ENCODE measurements around the gene TKTL1.

TKTL1 gene

GRCh38 chrX:154310616-154311536 lies 15.3 kb downstream of the TKTL1 start:
- Histone ChIP-seq H3K27ac (ENCODE audit: low read depth, low read length) (no peak overlapping the region), H3K27me3 (ENCODE audit: insufficient read depth, low read length) (no peaks in the 10 kb centered on the region), H3K36me3 (ENCODE audit: insufficient read depth, low read length) (no peaks in the 10 kb centered on the region), H3K4me1 (ENCODE audit: insufficient read depth, low read length) (no peaks in the 10 kb centered on the region), H3K9ac (ENCODE audit: low read depth, low read length) (no peak overlapping the region), H3K4me3 (ENCODE audit: low read length) (no peak overlapping the region), H3K9me3 (ENCODE audit: insufficient read depth, low read depth, low read length) (no peaks in the 10 kb centered on the region)
- WGBS, result 81% methylated on average over 19 of the region's 19 CpGs

- Histone ChIP-seq H3K9me3 (ENCODE audit: insufficient read depth, low read depth, low read length) (no peaks in the 10 kb centered on the region), H3K9ac (ENCODE audit: low read depth, low read length) (no peak overlapping the region), H3K4me3 (ENCODE audit: low read length) (no peak overlapping the region), H3K4me1 (ENCODE audit: insufficient read depth, low read length) (no peaks in the 10 kb centered on the region), H3K27me3 (ENCODE audit: insufficient read depth, low read length) (no peaks in the 10 kb centered on the region), H3K36me3 (ENCODE audit: insufficient read depth, low read length) (no peaks in the 10 kb centered on the region), H3K27ac (ENCODE audit: low read depth, low read length) (no peak overlapping the region)
- 96% methylated on average over 7 of the region's 7 CpGs for WGBS
These were observed 16.5 kb downstream of the TKTL1 start for GRCh38 chrX:154312116-154312515.

- no peaks in the 10 kb centered on the region for H3K4me1 ChIP-seq (ENCODE audit: insufficient read depth, low read length)
- H3K4me3 ChIP-seq (ENCODE audit: low read length), result no peak overlapping the region
- H3K9me3 ChIP-seq (ENCODE audit: insufficient read depth, low read depth, low read length), result no peaks in the 10 kb centered on the region
- H3K9ac ChIP-seq (ENCODE audit: low read depth, low read length), result no peak overlapping the region
- WGBS, result 92% methylated on average over 5 of the region's 5 CpGs
- H3K27me3 ChIP-seq (ENCODE audit: insufficient read depth, low read length), result no peaks in the 10 kb centered on the region
- H3K36me3 ChIP-seq (ENCODE audit: insufficient read depth, low read length), result no peaks in the 10 kb centered on the region
- no peak overlapping the region for H3K27ac ChIP-seq (ENCODE audit: low read depth, low read length)
These were observed 17.6 kb downstream of the TKTL1 start for GRCh38 chrX:154313147-154313546.

DNA sequence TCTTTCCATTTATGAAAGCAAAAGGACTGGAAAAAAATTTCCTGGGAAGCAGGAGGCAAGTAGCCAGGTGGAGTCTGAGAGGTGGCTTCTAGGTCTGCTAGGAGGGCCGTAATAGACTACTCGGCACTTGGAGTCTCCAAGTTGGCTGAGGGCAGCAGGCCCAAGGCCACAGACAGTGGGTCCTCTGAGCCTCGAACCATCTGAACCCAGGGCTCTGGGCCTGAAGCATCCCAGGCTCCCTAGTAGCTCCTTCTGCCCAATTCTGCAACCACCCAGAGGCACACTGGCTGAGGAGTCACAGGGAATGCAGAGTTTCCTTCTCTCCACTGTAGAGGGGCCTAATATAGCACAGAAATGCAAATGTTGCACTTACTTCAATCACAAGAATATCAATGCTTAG lies 19.8 kb downstream of the TKTL1 start:
- no peak overlapping the region for H3K9ac ChIP-seq (ENCODE audit: low read depth, low read length)
- no peaks in the 10 kb centered on the region for H3K36me3 ChIP-seq (ENCODE audit: insufficient read depth, low read length)
- no peaks in the 10 kb centered on the region for H3K4me1 ChIP-seq (ENCODE audit: insufficient read depth, low read length)
- H3K27ac ChIP-seq (ENCODE audit: low read depth, low read length), result no peak overlapping the region
- H3K27me3 ChIP-seq (ENCODE audit: insufficient read depth, low read length), result no peaks in the 10 kb centered on the region
- no peaks in the 10 kb centered on the region for H3K9me3 ChIP-seq (ENCODE audit: insufficient read depth, low read depth, low read length)
- no peak overlapping the region for H3K4me3 ChIP-seq (ENCODE audit: low read length)
- WGBS, result 100% methylated on average over 3 of the region's 3 CpGs

DNA sequence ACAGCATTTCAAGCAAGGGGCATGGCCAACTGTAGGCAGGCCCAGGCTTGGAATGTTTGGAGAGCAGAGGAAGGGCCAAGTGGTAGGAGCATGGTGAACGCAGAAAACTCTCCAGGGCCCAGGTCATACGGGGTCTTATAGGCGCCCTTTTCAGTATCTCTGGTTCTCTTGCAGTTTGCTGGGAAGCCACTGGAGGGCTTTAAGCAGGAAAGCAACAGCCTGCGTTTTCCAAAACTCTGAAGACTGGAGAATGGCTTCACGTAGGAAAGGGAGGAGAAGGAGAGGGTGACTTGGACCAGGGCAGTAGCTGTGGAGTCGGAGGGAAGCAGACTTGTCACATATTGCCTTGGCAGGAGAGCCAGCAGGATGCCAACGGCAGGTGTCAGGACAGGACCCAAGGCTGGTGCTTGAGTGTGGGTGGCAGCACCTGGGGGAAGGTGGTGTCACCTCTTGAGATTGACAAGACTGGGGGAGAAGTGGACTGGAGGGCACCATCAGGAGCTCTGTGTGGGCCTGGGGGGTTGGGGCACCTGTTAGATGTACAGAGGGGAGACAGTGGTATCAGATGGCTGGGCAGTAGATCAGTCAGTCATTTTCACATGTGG lies 21.9 kb downstream of the TKTL1 start:
- no peak overlapping the region for H3K9ac ChIP-seq (ENCODE audit: low read depth, low read length)
- WGBS, result 37% methylated on average over 7 of the region's 7 CpGs
- no peak overlapping the region for H3K27ac ChIP-seq (ENCODE audit: low read depth, low read length)
- no peaks in the 10 kb centered on the region for H3K9me3 ChIP-seq (ENCODE audit: insufficient read depth, low read depth, low read length)
- no peak overlapping the region for H3K4me3 ChIP-seq (ENCODE audit: low read length)
- H3K4me1 ChIP-seq (ENCODE audit: insufficient read depth, low read length), result no peaks in the 10 kb centered on the region
- H3K36me3 ChIP-seq (ENCODE audit: insufficient read depth, low read length), result no peaks in the 10 kb centered on the region
- no peaks in the 10 kb centered on the region for H3K27me3 ChIP-seq (ENCODE audit: insufficient read depth, low read length)

DNA sequence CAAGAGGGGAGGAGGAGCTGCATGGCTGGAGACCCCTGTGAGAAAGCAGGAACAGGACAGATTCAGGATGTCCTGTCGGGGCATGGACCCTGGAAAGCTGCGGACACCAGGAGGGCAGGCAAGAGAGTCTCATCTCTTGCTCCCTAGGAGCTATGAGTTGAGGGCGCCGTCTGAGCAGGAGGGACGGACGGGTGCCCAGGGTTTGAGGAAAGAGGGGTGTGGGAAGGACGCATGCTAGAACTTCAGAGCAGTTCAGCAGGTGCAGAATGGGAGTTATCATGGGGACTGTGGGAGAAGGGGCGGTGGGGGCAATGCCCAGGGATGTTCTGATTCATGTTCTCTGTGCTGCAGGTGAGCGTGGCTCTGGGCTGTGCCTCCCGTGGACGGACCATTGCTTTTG lies 24.8 kb downstream of the TKTL1 start:
- no peak overlapping the region for H3K4me3 ChIP-seq (ENCODE audit: low read length)
- 95% methylated on average over 11 of the region's 11 CpGs for WGBS
- H3K9me3 ChIP-seq (ENCODE audit: insufficient read depth, low read depth, low read length), result no peaks in the 10 kb centered on the region
- H3K27me3 ChIP-seq (ENCODE audit: insufficient read depth, low read length), result no peaks in the 10 kb centered on the region
- H3K36me3 ChIP-seq (ENCODE audit: insufficient read depth, low read length), result no peaks in the 10 kb centered on the region
- no peak overlapping the region for H3K9ac ChIP-seq (ENCODE audit: low read depth, low read length)
- H3K27ac ChIP-seq (ENCODE audit: low read depth, low read length), result no peak overlapping the region
- H3K4me1 ChIP-seq (ENCODE audit: insufficient read depth, low read length), result no peaks in the 10 kb centered on the region

DNA sequence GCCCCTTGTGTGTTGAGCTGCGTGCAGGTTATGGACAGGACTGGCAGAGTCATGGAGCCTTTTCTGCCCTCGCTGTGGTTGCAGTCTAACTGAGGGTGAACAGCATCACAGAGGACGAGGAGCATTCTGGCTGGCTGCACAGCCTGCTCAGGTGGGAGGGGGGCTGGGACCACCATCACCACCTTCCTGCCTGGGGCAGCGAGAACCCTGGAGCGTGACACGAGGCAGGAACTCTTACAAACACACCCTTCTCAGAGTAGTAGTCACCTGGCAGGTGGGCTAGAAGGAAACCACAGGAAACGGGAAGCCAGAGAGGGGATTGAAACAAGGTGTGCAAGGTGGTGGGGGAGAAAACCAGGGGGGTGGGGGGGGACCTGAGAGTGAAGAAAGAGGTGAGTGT lies 25.6 kb downstream of the TKTL1 start:
- Histone ChIP-seq H3K9me3 (ENCODE audit: insufficient read depth, low read depth, low read length) (no peaks in the 10 kb centered on the region), H3K4me1 (ENCODE audit: insufficient read depth, low read length) (no peaks in the 10 kb centered on the region), H3K4me3 (ENCODE audit: low read length) (no peak overlapping the region), H3K27ac (ENCODE audit: low read depth, low read length) (no peak overlapping the region), H3K27me3 (ENCODE audit: insufficient read depth, low read length) (no peaks in the 10 kb centered on the region), H3K36me3 (ENCODE audit: insufficient read depth, low read length) (no peaks in the 10 kb centered on the region), H3K9ac (ENCODE audit: low read depth, low read length) (no peak overlapping the region)
- WGBS, result 87% methylated on average over 6 of the region's 7 CpGs

DNA sequence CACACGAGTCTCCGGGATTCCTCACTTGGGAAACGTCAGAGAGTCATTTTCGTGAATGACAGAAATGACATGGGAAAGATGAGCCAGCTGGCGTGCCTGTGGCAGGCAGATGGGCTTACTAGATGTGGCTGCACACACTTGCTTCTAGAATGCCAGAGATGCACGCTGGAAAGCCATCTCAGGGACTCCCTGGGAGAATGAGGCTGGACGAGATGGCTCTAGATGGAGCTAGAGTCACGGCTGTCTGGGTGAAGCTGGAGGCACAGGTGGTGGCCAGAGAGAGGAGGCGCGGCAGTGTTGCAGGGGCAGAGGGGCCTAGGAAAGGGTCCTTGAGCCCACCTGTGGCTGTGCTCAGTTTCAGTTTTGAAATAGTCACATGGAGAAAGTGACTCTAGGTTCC lies 26.0 kb downstream of the TKTL1 start:
- whole genome bisulfite sequencing, result 76% methylated on average over 10 of the region's 10 CpGs
- Histone ChIP-seq H3K9ac (ENCODE audit: low read depth, low read length) (no peak overlapping the region), H3K36me3 (ENCODE audit: insufficient read depth, low read length) (no peaks in the 10 kb centered on the region), H3K4me1 (ENCODE audit: insufficient read depth, low read length) (no peaks in the 10 kb centered on the region), H3K27ac (ENCODE audit: low read depth, low read length) (no peak overlapping the region), H3K4me3 (ENCODE audit: low read length) (no peak overlapping the region), H3K27me3 (ENCODE audit: insufficient read depth, low read length) (no peaks in the 10 kb centered on the region), H3K9me3 (ENCODE audit: insufficient read depth, low read depth, low read length) (no peaks in the 10 kb centered on the region)

- H3K9me3 ChIP-seq (ENCODE audit: insufficient read depth, low read depth, low read length), result no peaks in the 10 kb centered on the region
- no peaks in the 10 kb centered on the region for H3K27me3 ChIP-seq (ENCODE audit: insufficient read depth, low read length)
- no peaks in the 10 kb centered on the region for H3K4me1 ChIP-seq (ENCODE audit: insufficient read depth, low read length)
- H3K36me3 ChIP-seq (ENCODE audit: insufficient read depth, low read length), result no peaks in the 10 kb centered on the region
- no peak overlapping the region for H3K9ac ChIP-seq (ENCODE audit: low read depth, low read length)
- no peak overlapping the region for H3K4me3 ChIP-seq (ENCODE audit: low read length)
- WGBS, result 94% methylated on average over 10 of the region's 10 CpGs
- H3K27ac ChIP-seq (ENCODE audit: low read depth, low read length), result no peak overlapping the region
These were observed 27.3 kb downstream of the TKTL1 start for GRCh38 chrX:154322890-154323289.

- no peaks in the 10 kb centered on the region for H3K4me1 ChIP-seq (ENCODE audit: insufficient read depth, low read length)
- no peaks in the 10 kb centered on the region for H3K27me3 ChIP-seq (ENCODE audit: insufficient read depth, low read length)
- no peak overlapping the region for H3K4me3 ChIP-seq (ENCODE audit: low read length)
- no peak overlapping the region for H3K27ac ChIP-seq (ENCODE audit: low read depth, low read length)
- H3K36me3 ChIP-seq (ENCODE audit: insufficient read depth, low read length), result no peaks in the 10 kb centered on the region
- no peaks in the 10 kb centered on the region for H3K9me3 ChIP-seq (ENCODE audit: insufficient read depth, low read depth, low read length)
- WGBS, result 67% methylated on average over 7 of the region's 7 CpGs
- no peak overlapping the region for H3K9ac ChIP-seq (ENCODE audit: low read depth, low read length)
These were observed 27.9 kb downstream of the TKTL1 start for GRCh38 chrX:154323537-154323936.

- no peaks in the 10 kb centered on the region for H3K36me3 ChIP-seq (ENCODE audit: insufficient read depth, low read length)
- no peak overlapping the region for H3K9ac ChIP-seq (ENCODE audit: low read depth, low read length)
- 91% methylated on average over 8 of the region's 8 CpGs for WGBS
- no peaks in the 10 kb centered on the region for H3K27me3 ChIP-seq (ENCODE audit: insufficient read depth, low read length)
- no peak overlapping the region for H3K27ac ChIP-seq (ENCODE audit: low read depth, low read length)
- H3K4me1 ChIP-seq (ENCODE audit: insufficient read depth, low read length), result no peaks in the 10 kb centered on the region
- H3K9me3 ChIP-seq (ENCODE audit: insufficient read depth, low read depth, low read length), result no peaks in the 10 kb centered on the region
- H3K4me3 ChIP-seq (ENCODE audit: low read length), result no peak overlapping the region
These were observed 29.9 kb downstream of the TKTL1 start for GRCh38 chrX:154325541-154325940.
